ENCODE measurements around the gene MAP1B. TPM values are rescaled to one million over a fixed set of nuclear protein-coding genes. Genes with fewer than 3 reads are reported as not detected.

The MAP1B gene
- total and polyA plus RNA-seq, 4 donors = 0.58 to 5.0 (median 2.1) TPM

DNA sequence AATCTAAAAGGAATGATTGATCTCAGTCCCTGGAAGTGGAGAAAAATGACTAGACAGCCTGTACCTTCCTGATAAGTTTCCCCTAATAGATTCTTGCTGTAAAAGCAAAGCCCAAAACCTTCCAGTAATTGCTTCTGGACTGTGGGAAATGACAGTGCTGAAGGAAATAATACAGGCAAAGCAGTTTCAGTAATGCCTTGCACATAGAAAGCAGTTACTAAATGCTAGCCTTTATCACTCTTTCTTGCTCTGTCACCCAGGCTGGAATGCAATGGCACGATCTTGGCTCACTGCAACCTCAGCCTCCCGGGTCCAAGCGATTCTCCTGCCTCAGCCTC is 50.3 kb downstream of the MAP1B start (continued):
- TF ChIP-seq, protein P1, sequence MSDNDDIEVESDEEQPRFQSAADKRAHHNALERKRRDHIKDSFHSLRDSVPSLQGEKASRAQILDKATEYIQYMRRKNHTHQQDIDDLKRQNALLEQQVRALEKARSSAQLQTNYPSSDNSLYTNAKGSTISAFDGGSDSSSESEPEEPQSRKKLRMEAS (IDR thresholded peaks at IDR 0.05) = no peak
- TF ChIP-seq JUND (IDR thresholded peaks at IDR 0.05) = no peak

DNA sequence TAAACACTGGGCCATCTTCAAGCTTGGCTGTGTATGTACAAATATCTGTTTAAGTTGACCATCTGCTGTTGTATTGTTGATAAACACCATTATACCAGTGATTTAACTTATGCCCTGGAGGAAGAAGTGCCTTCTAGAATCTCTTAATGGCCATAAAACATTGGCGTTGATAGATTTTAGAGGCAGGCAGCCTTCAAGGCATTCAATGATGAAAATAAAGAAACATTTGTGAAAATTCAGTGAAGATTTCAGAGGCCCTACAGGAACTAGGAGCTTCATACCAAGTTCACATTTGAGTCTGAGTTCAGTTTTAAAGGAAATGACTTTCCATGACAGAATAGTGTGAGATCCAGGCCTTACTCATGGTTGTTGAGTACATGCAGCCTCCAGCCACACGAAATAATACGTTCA is 52.2 kb downstream of the MAP1B start:
- H3K4me3 ChIP-seq (ENCODE audit: low read depth in 1 of 3, low read length in 3 of 3) = no peak overlapping the region
- TF ChIP-seq HNF4A (conservative IDR thresholded peaks at IDR 0.05) (no peak), TAF1 (conservative IDR thresholded peaks at IDR 0.05) (no peak), GABPA (IDR thresholded peaks at IDR 0.05 in 1 of 2, conservative IDR thresholded peaks at IDR 0.05 in 1 of 2) (no peak), CTCF (IDR thresholded peaks at IDR 0.05; ENCODE audit: low read depth, low read length, missing input control) (no peak), ATF3 (IDR thresholded peaks at IDR 0.05) (no peak), JUND (IDR thresholded peaks at IDR 0.05) (no peak), HNF4G (IDR thresholded peaks at IDR 0.05) (no peak), NR2F2 (IDR thresholded peaks at IDR 0.05) (no peak), SP1 (IDR thresholded peaks at IDR 0.05) (no peak), REST (IDR thresholded peaks at IDR 0.05) (no peak), FOXA1 (IDR thresholded peaks at IDR 0.05) (no peak), FOXA2 (IDR thresholded peaks at IDR 0.05) (no peak), RAD21 (IDR thresholded peaks at IDR 0.05) (no peak), EGR1 (IDR thresholded peaks at IDR 0.05; ENCODE audit: low read depth in 2 of 2) (no peak)
- TF ChIP-seq, protein P1 (IDR thresholded peaks at IDR 0.05) = no peak
- TF ChIP-seq, protein P2, sequence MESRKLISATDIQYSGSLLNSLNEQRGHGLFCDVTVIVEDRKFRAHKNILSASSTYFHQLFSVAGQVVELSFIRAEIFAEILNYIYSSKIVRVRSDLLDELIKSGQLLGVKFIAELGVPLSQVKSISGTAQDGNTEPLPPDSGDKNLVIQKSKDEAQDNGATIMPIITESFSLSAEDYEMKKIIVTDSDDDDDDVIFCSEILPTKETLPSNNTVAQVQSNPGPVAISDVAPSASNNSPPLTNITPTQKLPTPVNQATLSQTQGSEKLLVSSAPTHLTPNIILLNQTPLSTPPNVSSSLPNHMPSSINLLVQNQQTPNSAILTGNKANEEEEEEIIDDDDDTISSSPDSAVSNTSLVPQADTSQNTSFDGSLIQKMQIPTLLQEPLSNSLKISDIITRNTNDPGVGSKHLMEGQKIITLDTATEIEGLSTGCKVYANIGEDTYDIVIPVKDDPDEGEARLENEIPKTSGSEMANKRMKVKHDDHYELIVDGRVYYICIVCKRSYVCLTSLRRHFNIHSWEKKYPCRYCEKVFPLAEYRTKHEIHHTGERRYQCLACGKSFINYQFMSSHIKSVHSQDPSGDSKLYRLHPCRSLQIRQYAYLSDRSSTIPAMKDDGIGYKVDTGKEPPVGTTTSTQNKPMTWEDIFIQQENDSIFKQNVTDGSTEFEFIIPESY (IDR thresholded peaks at IDR 0.05) = no peak
- DNase-seq (ENCODE audit: low spot score) = no peak
- no peaks in the 10 kb centered on the region for H3K36me3 ChIP-seq (ENCODE audit: control insufficient read depth in 4 of 4, insufficient read depth in 3 of 4, low read depth in 1 of 4, low read length in 3 of 4)
- H3K9me3 ChIP-seq (ENCODE audit: control insufficient read depth in 4 of 4, low read length in 3 of 4) = no peaks in the 10 kb centered on the region
- H3K9ac ChIP-seq (ENCODE audit: low read depth in 1 of 2, low read length in 2 of 2) = no peak overlapping the region
- H3K27ac ChIP-seq (ENCODE audit: low read depth in 1 of 2, low read length in 2 of 2) = no peak overlapping the region
- H3K4me1 ChIP-seq (ENCODE audit: control insufficient read depth in 4 of 4, insufficient read depth in 4 of 4, low read length in 3 of 4) = no peaks in the 10 kb centered on the region
- no peaks in the 10 kb centered on the region for H3K27me3 ChIP-seq (ENCODE audit: control insufficient read depth in 4 of 4, insufficient read depth in 4 of 4, low read length in 3 of 4)
- WGBS = 92% methylated on average over 3 of the region's 3 CpGs
